Measurements from ENCODE around the gene ZNF346.

Gene ZNF346

DNA sequence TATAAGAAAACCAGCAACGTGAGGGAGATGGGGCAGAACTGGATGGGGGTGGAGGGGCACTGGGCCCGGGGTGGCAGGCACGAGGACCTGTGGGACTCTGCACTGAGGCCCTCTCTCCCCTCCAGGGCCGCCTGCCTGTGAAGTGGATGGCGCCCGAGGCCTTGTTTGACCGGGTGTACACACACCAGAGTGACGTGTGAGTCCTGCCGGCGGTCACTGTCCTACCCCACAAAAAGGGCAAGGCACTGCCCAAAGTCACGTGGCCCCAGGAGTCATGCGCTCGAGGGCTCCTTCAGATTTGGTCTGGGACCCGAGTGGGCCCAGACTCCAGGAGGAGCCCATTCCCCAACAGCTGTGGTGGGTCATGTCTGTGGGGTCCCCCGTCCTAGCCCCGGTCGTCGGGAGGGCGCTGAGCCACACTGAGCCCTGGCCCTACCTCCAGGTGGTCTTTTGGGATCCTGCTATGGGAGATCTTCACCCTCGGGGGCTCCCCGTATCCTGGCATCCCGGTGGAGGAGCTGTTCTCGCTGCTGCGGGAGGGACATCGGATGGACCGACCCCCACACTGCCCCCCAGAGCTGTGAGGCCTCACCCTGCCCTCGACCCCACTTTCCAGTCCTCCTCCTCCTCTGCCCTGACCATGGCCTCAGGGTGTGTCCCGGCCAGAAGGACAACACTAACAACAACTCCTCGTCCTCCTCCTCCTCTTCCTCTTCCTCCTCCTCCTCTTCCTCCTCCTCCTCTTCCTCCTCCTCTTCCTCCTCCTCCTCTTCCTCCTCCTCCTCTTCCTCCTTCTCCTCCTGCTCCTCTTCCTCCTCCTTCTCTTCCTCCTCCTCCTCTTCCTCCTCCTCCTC is 73.9 kb downstream of the ZNF346 start:
- no peak for DNase-seq

DNA sequence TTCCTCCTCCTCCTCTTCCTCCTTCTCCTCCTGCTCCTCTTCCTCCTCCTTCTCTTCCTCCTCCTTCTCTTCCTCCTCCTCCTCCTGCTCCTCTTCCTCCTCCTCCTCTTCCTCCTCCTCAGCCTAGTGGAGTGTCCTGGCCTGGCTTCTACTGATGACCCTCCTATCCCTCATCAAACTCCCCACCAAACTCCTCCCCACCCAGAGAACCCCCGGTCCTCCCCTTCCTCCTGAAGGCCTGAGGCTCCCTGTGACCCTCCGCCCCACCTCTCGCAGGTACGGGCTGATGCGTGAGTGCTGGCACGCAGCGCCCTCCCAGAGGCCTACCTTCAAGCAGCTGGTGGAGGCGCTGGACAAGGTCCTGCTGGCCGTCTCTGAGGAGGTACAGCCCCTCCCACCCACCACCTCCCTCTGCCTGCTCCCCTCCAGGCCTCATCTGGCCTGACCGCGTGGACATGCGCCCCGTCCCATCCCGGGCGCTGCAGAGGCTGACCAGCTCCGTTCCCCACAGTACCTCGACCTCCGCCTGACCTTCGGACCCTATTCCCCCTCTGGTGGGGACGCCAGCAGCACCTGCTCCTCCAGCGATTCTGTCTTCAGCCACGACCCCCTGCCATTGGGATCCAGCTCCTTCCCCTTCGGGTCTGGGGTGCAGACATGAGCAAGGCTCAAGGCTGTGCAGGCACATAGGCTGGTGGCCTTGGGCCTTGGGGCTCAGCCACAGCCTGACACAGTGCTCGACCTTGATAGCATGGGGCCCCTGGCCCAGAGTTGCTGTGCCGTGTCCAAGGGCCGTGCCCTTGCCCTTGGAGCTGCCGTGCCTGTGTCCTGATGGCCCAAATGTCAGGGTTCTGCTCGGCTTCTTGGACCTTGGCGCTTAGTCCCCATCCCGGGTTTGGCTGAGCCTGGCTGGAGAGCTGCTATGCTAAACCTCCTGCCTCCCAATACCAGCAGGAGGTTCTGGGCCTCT is 74.8 kb downstream of the ZNF346 start:
- no peak for DNase-seq

DNA sequence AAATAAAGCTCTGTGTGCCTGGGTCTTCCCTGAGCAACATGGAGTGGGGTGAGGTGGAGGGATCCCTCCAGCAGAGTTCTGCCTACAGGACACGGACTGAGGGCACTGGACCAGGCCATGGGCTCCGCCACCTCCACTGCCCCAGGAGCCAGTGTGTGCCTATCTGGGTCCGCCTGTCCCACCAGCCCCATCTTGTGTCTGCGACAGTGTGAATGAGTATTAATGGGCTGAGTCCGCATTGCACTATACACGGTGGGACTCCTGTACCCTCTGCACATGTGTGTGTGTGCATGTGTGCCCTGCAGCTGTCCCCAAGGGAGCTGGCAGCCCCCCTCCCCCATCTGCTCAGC is 75.6 kb downstream of the ZNF346 start:
- DNase-seq = no peak

DNA sequence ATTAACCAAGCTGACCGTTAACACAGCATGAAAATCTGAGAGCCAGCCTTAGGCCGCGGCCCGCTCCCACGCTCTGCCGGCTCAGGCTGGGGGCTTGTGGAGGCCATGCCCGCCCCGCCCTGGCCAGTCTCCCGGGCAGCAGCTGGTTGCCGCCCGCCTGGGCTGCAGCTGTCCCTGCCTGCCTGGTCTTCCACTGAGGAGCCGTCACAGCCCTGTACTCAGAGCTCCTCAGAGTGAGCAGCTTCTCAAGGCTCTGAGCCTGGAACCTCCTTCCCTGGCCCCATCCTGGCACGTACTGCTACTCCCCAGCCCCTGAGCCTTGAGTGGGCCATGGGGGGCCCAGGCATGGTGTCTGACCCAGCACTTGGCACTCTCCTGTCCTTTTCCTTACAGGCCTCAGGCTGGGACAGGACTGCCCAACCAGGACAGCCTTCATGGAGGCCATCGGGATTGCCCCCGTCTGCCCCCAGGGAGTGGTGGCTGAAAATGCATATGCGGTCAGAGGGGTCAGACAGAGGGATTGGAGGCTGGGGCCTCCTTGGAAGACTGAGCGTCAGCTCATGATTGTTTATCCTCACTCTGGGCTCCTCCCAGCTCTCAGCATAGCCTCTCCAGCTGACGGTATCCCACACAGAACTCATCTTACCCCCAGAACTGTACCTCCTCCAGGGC is 76.1 kb downstream of the ZNF346 start:
- DNase-seq = no peak

DNA sequence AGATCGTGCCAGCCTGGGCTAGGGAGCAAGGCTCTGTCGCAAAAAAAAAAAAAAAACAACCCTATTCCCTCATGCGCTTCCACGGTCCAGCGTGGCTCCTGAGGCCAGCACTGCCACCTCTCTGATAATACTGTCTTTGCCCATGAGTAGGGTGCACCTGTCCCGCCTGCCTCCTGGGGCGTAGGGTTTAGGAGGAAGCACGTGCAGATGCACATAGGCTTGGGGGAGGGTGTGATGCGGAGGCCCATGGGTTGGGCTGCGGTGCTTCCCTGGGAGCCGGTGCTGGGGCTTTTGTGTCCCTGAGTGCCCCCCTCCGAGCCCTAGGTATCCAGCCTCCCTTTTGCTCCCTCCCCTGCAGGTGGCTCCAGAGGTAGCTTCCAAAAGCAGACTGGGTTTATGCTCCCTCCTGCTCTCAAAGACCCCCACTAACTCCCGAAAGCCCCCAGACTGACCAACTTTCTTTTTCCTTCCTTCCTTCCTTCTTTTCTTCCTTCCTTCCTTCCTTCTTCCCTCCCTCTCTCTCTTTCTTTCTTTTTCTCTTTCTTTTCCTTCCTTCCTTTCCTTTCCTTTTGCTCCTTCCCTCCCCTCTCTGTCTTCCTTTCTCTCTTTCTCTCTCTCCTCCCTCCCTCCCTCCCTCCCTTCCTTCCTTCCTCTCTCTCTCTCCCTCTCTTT is 77.1 kb downstream of the ZNF346 start:
- no peak for DNase-seq

DNA sequence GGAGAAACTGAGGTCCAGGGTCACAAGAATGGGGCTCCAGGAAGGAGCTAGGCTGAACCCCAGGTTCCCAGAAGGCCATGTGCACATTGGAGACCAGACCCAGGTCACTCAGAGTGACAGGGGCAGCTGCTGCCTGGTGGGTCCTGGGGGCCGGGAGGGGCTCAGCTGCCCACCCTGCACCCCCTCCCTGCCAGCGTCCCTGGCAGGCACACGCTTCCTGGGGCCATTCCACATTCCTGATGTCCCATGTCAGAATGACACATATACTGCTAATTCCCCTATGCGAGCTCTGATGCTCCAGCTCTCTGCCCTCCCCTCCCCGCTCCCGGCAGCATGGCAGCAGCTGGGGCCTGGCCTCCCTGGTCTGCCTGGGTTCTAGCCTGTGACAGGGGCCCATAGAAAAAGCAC is 78.2 kb downstream of the ZNF346 start:
- no peak for DNase-seq

DNA sequence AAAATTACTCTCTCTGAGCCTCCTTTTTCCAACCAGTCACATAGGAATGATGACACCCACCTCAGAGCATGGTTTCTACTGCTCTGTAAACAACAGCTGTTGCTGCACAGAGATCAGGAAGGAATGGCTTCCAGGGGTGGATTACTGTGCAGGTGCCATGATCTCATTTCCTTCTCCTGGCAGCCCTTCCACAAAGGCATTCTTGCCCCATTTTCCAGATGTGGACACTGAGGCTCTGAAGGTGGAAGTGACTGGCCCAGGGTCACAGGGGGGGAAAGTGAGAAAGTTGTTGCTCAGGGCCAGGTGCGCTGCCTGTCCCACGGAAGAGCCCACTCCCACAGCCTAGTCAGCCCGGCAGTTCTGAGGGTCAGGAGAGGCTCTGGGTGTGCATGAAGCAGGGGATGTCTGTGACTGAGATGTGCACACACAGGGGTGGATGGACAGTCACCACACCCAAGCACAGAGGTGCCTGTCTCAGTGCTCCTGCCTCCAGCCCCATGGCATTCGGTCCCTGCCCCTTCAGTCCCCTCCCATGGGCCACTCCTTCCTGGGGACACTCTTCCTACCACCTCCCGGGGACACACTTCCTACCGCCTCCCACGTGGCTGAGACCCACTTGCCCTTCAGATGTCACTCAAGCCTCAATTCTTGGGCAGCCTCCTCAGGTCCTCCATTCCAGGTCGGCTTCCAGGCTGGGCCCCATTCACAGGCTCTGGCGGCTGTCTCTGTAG is 81.2 kb downstream of the ZNF346 start:
- no peak for DNase-seq

DNA sequence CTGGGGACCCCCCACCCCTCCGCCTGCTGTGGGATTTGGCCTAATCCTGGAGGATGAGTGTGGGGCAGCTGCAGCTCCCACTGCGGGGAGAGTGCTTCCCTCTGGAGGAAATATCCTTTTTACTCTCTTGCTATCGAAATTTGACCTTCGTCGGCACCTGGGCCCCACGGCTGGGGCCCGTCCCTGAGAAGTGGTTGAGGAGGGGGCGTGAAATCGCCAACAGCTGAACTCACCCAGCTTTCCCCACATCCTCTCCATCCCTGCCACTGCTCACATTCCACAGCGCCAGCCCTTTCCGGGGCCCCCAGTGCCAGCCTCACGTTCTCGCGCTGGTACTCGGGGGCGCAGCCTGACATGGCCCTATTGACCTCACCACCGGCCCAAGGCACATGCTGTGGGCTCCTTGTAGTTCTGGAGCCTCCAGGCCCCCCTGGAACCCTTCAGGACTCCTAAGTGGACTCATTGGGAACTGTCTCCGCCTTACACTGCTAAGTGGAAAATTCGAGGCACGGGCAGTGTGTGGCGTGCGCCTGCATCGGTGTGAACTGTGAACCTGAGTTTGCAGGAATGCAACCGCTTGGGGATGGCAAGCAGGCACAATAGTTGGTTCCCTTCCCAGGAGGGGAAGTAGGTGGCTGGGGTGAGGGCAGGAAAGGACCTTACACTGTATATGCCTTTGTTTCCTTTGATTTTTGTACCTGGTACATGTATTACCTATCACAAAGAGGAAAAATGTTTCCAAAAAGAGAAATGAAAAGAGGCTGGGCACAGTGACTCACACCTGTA is 83.4 kb downstream of the ZNF346 start:
- DNase-seq = no peak

DNA sequence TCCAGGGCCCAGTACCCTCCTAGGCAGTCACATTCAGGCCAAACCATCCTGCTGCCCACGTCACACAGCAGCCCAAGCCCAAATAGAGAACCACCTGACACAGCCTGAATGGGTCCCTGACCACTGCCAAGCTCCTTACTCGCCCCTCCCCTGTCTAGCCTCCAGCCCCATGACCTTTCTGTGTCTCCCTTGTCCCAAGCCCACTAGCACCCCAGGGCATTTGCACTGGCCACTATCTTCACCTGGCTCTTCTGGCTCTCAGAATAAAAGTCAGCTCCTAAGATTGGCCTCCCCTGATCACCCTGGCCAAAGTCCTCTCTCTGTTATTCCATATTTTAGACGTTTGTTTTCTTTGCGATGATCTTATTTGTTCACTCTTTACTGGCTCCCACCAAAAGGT is 84.7 kb downstream of the ZNF346 start:
- no peak for DNase-seq

DNA sequence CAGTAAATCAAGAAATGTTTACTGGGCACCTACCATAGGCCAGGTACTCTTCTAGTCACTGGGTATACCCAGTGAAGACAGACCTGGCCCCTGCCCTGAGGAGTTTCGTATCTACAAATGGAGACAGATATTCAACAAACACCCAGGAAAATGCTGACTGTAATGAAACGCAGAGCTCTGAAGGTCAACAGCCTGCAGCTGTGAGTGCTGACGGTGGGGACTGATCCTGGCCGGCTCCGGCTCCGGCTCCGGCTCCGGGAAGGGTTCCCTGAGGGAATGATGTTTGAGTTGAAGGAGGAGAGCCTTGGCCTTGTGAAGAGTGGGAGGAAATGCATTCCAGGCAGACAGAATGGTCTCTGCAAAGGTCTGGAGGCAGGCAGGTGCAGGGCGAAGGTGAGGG is 87.3 kb downstream of the ZNF346 start:
- DNase-seq = no peak

DNA sequence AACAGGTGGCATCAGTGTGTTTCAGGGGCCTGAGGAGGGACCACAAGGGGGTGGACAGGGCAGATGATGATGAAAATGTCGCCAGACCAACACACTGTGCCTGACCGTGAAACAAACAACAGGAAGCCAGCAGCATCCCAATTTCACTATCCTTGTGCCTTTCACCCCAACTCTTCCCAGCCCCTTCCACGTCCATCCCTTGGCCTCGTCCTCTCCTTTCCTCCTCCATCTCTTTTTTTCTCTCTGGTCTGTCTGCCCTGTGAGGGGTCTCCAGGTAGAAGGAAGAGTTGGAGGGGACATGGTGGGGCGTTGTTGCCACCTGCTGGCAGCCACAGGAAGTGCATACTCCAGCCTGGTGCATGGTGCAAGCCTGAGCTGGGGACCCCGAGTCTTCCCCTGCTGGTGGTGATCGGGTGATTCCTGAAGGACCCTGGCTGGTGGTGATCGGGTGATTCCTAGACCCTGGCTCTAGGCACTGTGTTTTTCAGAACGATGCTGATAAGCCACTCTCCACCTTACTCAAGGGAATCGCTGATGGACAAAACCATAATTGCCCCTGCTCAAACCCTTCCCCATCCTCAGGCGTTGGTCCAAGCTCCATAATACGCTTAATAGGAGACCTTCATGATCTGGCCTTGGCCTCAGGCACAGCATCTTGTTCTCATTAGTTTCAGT is 89.4 kb downstream of the ZNF346 start:
- peak; percentile 51 to 55 for DNase-seq

DNA sequence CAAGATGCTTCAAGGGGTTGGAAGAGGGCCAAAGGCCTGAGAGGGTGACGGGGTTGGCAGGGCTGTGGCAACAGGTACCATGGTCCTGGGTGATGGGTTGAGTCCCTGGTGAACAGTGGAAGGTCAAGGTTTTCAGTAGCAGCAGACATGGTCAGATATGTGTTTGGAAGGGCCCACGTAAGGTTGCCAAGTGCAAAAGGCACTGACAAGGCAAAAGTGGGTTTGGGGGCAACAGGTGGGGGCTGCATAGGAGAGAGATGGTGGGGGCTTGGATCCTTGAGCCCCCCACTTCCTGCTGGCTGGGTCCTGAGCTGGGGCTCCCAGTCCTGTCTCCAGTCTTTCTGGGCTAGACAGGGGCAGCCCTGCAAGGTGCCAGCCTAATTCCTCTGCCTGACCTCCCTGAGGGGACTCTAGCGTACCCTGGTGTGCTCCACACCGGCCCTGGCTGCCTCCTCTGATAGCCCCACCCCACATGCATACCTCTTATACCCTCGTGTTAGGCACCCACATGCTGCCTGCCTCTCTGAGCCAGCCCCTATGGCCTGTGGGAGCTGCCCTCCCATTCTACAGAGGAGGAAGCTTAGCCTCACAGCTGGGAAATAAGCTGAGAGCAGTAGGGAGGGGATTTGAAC is 90.2 kb downstream of the ZNF346 start:
- no peak for DNase-seq

DNA sequence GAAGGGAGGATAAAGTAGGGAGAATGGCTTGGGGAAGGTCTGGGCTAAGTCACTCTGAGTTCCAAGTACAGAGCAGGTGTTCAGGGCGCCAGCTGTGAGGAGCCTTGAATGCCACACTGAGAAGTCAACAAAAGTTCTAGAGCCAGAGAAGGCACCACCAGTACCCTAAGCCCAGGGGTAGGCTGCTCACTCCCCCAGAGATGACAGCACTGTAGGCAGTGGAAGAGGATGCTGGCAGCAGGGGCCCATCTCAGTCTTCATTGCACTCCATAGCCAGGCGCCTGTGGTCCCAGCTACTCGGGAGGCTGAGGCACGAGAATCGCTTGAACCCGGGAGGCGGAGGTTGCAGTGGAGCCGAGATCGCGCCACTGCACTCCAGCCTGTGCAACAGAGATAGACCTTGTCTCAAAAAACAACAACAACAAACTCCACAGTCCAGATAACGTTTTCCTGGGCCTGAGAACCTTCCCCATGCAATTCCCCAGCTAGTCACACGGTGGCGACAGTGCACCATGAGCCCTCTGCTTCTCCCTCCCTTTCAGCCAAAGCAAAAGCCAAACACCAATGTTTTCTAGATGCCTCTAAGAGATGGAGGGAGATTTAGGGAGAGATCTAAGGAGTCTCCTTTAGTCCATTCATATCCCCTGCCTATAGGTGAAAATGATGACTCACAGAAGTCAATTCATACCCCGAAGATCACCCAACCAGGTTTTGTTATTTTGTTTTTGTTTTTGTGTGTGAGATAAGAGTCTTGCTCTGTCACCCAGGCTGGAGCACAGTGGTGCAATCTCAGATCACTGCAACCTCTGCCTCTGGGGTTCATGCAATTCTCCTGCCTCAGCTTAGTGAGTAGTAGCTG is 91.3 kb downstream of the ZNF346 start:
- DNase-seq = peak; percentile 64 to 81

DNA sequence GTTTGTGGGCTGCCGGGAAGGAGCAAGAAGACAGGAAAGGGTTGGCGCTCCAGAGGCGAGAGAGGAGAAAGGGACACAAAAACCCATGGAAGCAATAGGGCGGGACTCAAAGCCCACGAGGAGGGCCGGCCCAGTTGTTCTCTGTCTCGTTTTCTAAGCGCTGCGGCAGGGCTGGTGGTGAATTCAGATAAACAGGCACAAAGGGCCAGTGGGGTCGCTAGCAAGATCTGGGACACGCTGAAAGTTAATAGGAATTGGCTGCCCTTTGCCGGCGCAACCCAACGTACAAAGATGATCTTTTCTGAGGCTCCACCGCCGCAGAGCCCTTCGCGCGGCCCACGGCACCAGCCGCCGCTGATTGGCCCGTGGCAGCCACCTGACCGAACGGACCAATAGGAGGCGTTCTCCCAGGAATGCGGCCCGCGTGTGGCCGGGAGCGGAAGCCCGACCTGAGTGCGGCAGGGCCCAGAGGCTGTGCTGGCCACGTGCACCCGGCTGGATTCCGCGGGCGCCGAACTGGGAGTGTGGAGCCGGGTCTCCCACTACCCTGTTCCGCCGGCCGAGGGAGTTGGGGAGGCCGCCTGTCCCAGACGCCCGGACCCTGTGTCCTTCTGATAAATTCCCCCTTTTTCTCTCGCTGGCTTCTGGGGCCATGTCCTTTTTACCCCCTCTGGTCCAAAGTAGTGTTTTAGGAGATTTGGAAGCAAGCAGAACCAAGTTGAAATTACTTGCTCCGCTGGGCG is 94.3 kb downstream of the ZNF346 start:
- peak; percentile 83 to 84 for DNase-seq

DNA sequence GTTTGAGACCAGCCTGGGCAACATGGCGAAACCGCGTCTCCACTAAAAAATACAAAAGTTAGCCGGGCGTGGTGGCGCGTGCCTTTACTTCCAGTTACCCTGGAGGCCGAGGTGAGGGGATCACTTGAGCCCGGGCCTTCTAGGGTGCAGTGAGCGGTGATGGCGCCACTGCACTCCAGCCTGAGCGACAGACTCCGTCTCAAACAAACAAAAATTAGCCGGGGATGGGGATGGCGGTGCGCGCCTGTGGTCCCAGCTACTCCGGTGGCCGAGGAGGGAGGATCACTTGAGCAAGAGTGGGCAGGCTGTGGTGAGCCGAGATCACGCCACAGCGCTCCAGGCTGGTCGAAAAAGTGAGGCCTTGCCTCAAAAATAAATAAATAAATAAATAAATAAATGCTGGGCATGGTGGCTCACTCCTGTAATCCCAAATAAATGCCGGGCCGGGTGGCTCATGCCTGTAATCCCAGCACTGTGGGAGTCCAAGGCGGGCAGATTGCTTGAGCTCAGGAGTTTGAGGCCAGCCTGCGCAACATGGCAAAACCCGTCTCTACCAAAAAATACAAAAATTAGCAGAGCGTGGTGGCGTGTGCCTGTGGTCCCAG is 95.0 kb downstream of the ZNF346 start:
- no peak for DNase-seq

DNA sequence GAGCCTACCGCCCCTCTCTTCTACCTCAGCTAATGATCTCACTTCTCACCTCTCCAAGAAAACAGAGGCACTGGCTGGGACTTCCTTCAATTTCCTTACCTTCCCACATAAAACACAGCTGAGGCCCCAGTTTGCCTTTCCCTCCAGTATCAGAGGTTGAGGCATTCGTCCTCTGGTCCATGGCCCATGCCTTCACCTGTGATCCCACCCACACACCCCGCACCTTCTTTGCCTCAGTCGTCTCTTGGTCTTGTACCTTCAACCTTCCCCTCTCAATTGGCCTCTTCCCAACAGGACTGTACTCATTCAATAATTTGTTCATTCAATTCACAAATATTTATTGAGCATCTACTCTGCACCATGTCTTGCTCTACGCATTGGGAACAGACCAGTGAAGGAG is 100.1 kb downstream of the ZNF346 start:
- DNase-seq = no peak

DNA sequence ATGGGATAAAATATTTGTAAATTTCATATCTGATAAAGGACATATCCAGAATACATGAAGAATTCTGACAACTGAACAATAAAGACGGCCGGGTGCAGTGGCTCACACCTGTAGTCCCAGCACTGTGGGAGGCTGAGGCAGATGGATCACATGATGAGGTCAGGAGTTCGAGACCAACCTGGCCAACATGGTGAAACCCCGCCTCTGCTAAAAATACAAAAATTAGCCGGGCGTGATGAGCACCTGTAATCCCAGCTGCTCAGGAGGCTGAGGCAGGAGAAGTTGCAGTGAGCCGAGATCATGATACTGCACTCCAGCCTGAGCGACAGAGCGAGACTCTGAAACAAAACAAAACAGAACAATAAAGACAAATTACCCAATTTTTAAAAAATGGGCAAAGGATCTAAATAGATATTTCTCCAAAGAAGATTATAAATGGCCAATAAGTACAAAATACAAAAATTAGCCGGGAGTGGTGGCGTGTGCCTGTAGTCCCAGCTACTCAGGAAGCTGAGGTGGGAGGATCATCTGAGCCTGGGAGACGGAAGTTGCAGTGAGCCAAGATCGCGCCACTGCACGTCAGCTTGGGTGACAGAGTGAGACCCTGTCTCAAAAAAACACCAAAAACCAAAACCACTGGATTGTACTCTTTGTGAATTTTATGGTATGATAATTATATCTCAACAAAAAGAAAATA is 101.4 kb downstream of the ZNF346 start:
- no peak for DNase-seq

All from activated CD4-positive, alpha-beta T cell treated with anti-CD3 and anti-CD28 coated beads for 4 hours (primary cell).